Endothelial cell of umbilical vein (primary cell): ENCODE measurements around the gene FAM3C.

Source experiments
- EZH2 ChIP-seq: IDR thresholded peaks from 2 replicates; pipeline ENCODE4 v1.6.1; 2012; ENCODE audit warnings: borderline replicate concordance, low read depth, mild to moderate bottlenecking, moderate library complexity, low read length, inconsistent platforms; ENCODE audit not compliant: severe bottlenecking
- FOS ChIP-seq: IDR thresholded peaks from 2 replicates; pipeline ENCODE4 v1.6.1; 2011; ENCODE audit warnings: mild to moderate bottlenecking, low read length, moderate library complexity, borderline replicate concordance; ENCODE audit not compliant: insufficient read depth
- GATA2 ChIP-seq: IDR thresholded peaks from 2 replicates; pipeline ENCODE4 v1.7.0; 2011; ENCODE audit warnings: low read depth, mild to moderate bottlenecking, moderate library complexity, mixed read lengths, low read length; ENCODE audit not compliant: insufficient read length, insufficient read depth
- JUN ChIP-seq: IDR thresholded peaks from 2 replicates; pipeline ENCODE4 v1.6.1; 2011; ENCODE audit warnings: borderline replicate concordance, low read depth; ENCODE audit not compliant: insufficient read length, insufficient read depth
- MYC ChIP-seq: IDR thresholded peaks from one replicate; pipeline ENCODE4 v1.6.1; 2011; ENCODE audit warnings: mild to moderate bottlenecking, low read depth, low read length
- POLR2A ChIP-seq: IDR thresholded peaks from 2 replicates; pipeline ENCODE4 v1.6.1; 2012; ENCODE audit warnings: low read depth, mild to moderate bottlenecking, control low read depth, low read length
- POLR2AphosphoS5 ChIP-seq: IDR thresholded peaks from 2 replicates; pipeline ENCODE4 v1.6.1; 2012; ENCODE audit warnings: low read depth, mild to moderate bottlenecking, control low read depth, low read length, moderate library complexity; ENCODE audit not compliant: insufficient read depth
- TF ChIP-seq, protein P1 (sequence below), 2 donors: IDR thresholded peaks; 1 replicate in 1 of 2; 2 replicates in 1 of 2; pipeline ENCODE4 v1.5.1; 2011; ENCODE audit warnings: low read length in 2 of 2, mild to moderate bottlenecking in 2 of 2, moderate library complexity in 2 of 2, control low read depth in 1 of 2, inconsistent platforms in 1 of 2, low read depth in 1 of 2; ENCODE audit not compliant: insufficient read depth in 1 of 2; ENCODE audit errors: extremely low read depth in 1 of 2
- TF ChIP-seq, protein P2 (sequence below): IDR thresholded peaks from 2 replicates; pipeline ENCODE4 v1.6.1; 2011; ENCODE audit not compliant: insufficient read depth, insufficient read length

DNA sequence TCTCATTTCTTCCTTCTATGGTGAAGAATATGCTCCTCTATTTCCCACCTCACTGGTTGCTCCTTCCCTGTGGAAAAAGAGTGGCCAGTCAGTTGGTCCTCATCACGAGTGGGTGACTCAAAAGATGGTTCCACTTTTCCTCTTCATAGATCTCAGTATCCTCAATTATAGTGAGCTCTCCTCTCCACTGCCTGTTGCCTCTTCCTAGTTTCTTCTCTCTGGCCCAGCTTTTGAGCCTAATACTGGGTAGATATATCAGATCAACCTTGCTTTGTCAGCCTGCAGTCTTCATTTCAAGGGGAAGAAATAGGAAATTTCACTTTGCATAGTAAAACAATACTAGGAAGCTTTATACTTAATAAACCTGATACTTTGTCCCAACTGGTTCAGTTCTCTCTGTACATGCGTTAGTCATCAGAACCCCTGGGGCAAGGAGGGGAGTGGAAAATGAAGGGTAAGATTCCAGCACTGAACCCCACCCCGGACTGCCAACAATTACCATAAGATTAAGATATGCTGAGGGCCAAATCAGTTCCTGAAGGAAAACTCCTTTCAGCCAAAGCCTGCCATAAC, 82.8 kb downstream of the FAM3C start:
- no peak for TF ChIP-seq POLR2A
- no peak for TF ChIP-seq FOS
- TF ChIP-seq, protein P1, sequence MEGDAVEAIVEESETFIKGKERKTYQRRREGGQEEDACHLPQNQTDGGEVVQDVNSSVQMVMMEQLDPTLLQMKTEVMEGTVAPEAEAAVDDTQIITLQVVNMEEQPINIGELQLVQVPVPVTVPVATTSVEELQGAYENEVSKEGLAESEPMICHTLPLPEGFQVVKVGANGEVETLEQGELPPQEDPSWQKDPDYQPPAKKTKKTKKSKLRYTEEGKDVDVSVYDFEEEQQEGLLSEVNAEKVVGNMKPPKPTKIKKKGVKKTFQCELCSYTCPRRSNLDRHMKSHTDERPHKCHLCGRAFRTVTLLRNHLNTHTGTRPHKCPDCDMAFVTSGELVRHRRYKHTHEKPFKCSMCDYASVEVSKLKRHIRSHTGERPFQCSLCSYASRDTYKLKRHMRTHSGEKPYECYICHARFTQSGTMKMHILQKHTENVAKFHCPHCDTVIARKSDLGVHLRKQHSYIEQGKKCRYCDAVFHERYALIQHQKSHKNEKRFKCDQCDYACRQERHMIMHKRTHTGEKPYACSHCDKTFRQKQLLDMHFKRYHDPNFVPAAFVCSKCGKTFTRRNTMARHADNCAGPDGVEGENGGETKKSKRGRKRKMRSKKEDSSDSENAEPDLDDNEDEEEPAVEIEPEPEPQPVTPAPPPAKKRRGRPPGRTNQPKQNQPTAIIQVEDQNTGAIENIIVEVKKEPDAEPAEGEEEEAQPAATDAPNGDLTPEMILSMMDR (IDR thresholded peaks at IDR 0.05; ENCODE audit: extremely low read depth in 1 of 2, insufficient read depth in 1 of 2, low read depth in 1 of 2, low read length in 2 of 2), result no peak
- TF ChIP-seq, protein P2, sequence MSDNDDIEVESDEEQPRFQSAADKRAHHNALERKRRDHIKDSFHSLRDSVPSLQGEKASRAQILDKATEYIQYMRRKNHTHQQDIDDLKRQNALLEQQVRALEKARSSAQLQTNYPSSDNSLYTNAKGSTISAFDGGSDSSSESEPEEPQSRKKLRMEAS, result no peak
- no peak for TF ChIP-seq EZH2
- TF ChIP-seq MYC, result no peak
- TF ChIP-seq POLR2AphosphoS5, result no peak
- TF ChIP-seq JUN, result no peak
- TF ChIP-seq GATA2, result no peak
